Measurements from ENCODE around the gene E2F6. TPM values are rescaled to one million over a fixed set of nuclear protein-coding genes. Genes with fewer than 3 reads are reported as not detected.

E2F6 gene
- total and polyA plus RNA-seq, 9 of the 15 experiments (the other 6 are each of a cell fraction or from before 2014, with no cell fraction given): 13.6 to 33.9 (median 26.1) TPM

GRCh38 chr2:11481789-11482472 is 16.0 kb upstream of the E2F6 start:
- no peaks in the 10 kb centered on the region for H3K9me3 ChIP-seq (replicated peaks; ENCODE audit: control insufficient read depth, insufficient read depth, low read depth, low read length)
- H3K36me3 ChIP-seq (ENCODE audit: control insufficient read depth, insufficient read depth, low read length): no peaks in the 10 kb centered on the region
- ATAC-seq (no peak), DNase-seq (ENCODE audit: extremely low read depth in 1 of 4, low spot score in 3 of 4) (no peak), FAIRE-seq (no peak)
- H3K4me2 ChIP-seq (ENCODE audit: insufficient read depth, low read length): no peak overlapping the region
- no TSS peak for BruUV-seq (replicated peaks)
- H3K9ac ChIP-seq (ENCODE audit: insufficient read depth in 1 of 2, low read depth in 2 of 2, low read length in 2 of 2): no peak overlapping the region
- no peaks in the 10 kb centered on the region for H4K20me1 ChIP-seq (replicated peaks; ENCODE audit: control insufficient read depth, insufficient read depth, low read length)
- CTCF ChIA-PET (ENCODE audit: low intra/inter-chr PET ratio): no interaction called here
- H2AFZ ChIP-seq (ENCODE audit: low read depth, low read length): no peak overlapping the region
- no peaks in the 10 kb centered on the region for H3K79me2 ChIP-seq (ENCODE audit: control insufficient read depth, insufficient read depth, low read length)
- intact Hi-C loops (cut with micrococcal nuclease): no loop called here
- POLR2A ChIA-PET: no interaction called here
- peaks cover 12 to 28% of the 10 kb centered on the region in 2 experiments for H3K27me3 ChIP-seq (ENCODE audit: control insufficient read depth in 2 of 2, insufficient read depth in 2 of 2, low read length in 2 of 2)
- 0 out of 5 replicates have a peak, but pooled peaks cover 0 to 3% of the 10 kb centered on the region in 2 experiments for H3K4me1 ChIP-seq (replicated peaks in 1 of 2; ENCODE audit: control insufficient read depth in 2 of 2, insufficient read depth in 2 of 2, low read length in 2 of 2)
- in situ Hi-C loops (cut with MboI): loop anchor here (25.0 kb wide), 1 partner anchor 305 kb away; no protein-coding TSS in a partner anchor
- no peaks in the 10 kb centered on the region for H3K9me1 ChIP-seq (ENCODE audit: control insufficient read depth, insufficient read depth, low read length)
- H3K4me3 ChIP-seq: no peak overlapping the region
- WGBS (ENCODE audit: insufficient coverage, low coverage, missing lambda C conversion rate): 61% methylated on average over 10 of the region's 61 CpGs
- H3K27ac ChIP-seq (ENCODE audit: extremely low read depth, low read depth, low read length): no peak overlapping the region
- TF ChIP-seq EP300 (IDR thresholded peaks at IDR 0.05; ENCODE audit: low read length) (no peak), CHD4 (IDR thresholded peaks at IDR 0.05; ENCODE audit: insufficient read depth, insufficient replicate concordance, low read depth, low read length, poor library complexity, severe bottlenecking) (no peak), RFX5 (IDR thresholded peaks at IDR 0.05; ENCODE audit: low read depth, low read length) (no peak), ZNF263 (CRISPR knock-in tag; IDR thresholded peaks at IDR 0.05; ENCODE audit: borderline replicate concordance) (no peak), LARP7 (IDR thresholded peaks at IDR 0.05) (no peak), SETDB1 (IDR thresholded peaks at IDR 0.05; ENCODE audit: low read length) (no peak), PTTG1 (tag; IDR thresholded peaks at IDR 0.05; ENCODE audit: low read depth) (no peak), RFX7 (CRISPR knock-in tag; IDR thresholded peaks at IDR 0.05) (no peak), ZNF41 (CRISPR knock-in tag; conservative IDR thresholded peaks at IDR 0.05) (no peak), PRPF4 (IDR thresholded peaks at IDR 0.05; ENCODE audit: insufficient read depth, low read depth, low read length, poor library complexity, severe bottlenecking) (no peak), NFIC (IDR thresholded peaks at IDR 0.05) (no peak), POLR2AphosphoS5 (IDR thresholded peaks at IDR 0.05; ENCODE audit: control insufficient read depth, insufficient read depth, low read depth, low read length) (no peak), ZNF318 (IDR thresholded peaks at IDR 0.05; ENCODE audit: borderline replicate concordance in 1 of 2, low read depth in 1 of 2) (no peak), FOXM1 (IDR thresholded peaks at IDR 0.05; ENCODE audit: low read depth) (no peak), FOXM1 (CRISPR knock-in tag; IDR thresholded peaks at IDR 0.05; ENCODE audit: low read depth) (no peak)

All from K562 (cell line).